Measurements from ENCODE around the gene CTNNA3.
A peak's percentile ranks its signal among the peaks of the same experiment; 100 is the strongest.

CTNNA3 gene

GRCh38 chr10:66925896-66926715, 769.9 kb downstream of the CTNNA3 start, which contains the start of gene LRRTM3:
TSS of gene LRRTM3 (plus strand) at chr10:66926036.
- DNase-seq = peak in 1 of 2 donors; percentile 12

DNA sequence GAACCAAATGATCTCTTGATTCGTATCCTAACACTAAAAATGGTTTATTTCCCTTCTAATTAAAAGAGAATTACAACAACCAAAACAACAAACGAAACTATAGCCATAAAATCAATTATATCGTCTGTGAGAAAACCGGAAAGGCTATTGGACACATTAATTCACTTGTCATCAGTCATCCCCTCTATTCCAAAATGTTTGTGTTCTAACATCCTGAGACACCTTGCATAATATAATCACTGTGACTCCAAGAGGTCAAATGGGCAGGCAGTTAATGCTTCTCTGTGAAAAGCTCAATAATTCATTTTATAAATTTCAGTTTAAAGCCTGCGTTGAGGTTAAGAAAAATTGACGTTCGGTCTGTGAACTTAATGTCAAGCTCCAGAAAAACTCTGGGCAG, 770.6 kb downstream of the CTNNA3 start:
- DNase-seq = no peak

DNA sequence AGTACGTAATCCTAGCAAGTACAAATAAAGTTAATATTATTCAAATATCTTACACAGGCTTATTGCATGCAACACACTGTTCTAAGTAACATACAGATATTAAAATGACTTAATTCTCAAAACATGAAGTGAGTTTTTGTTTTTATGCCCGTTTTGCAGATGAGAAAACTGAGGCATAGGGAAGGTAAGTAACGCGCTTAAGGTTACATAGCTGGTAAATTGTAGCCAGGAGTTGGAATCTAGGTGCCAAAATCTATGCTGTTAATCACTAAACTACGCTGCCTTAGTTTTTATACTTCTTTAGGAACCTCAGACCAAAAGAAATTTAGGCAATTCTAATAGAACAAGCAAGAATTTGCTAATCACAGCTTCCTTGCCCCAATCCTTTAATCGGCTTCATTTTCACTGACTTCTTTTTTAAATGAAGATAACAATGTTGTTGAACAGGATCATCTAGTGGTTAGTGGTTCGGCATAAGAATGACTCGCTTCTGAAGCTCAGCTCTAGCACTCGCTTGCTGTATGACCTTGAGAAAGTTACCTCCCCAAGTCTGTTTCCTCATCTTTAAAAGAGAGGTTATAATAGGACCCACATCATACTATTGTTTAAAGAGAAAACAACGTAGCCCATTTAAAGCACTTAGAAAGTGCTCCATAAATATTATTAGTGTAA, 771.2 kb downstream of the CTNNA3 start:
- no peak for DNase-seq

DNA sequence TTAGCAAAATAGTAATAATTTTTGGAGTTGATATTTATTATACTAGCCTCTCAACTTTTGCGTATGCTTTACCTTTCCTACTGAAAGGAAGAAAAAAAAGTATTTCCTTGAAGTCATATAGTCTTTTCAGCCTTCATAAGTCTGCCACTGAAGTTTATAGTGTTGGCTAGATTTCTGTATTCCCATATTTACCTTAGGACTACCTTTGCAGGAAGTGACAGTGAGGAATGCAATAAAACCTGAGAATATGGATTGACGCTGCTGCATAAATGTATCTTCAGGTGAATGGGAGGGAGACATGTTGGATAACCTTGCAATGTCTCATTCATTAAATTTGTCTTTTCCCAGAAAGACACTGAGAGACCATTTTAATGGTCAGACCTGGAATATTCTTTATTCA, 776.7 kb downstream of the CTNNA3 start:
- no peak for DNase-seq

- no peak for DNase-seq
Measured at GRCh38 chr10:66917104-66917503, 778.9 kb downstream of the CTNNA3 start.

- no peak for DNase-seq
Measured at GRCh38 chr10:66916030-66916429, 780.0 kb downstream of the CTNNA3 start.

DNA sequence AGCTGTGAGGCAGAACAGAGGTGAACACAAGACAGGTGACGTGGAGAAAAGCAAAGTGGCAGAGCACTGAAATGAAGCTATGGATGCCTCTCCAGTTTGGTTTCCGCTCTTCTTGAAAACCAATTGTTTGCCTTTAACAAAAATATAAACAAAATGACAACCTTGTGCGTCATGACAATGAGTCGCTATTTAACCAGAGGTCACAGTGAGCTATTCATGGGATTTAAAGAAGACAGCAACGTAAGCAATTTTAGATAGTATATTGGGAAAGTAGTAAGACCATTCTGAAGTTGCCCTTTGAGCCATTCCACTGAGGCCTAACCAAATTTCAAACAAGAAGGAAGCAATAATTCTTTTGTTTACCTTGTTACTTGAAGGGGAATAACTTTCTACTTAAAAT, 785.3 kb downstream of the CTNNA3 start:
- no peak for DNase-seq

- DNase-seq = no peak
Measured at GRCh38 chr10:66892871-66893270, 803.1 kb downstream of the CTNNA3 start.

DNA sequence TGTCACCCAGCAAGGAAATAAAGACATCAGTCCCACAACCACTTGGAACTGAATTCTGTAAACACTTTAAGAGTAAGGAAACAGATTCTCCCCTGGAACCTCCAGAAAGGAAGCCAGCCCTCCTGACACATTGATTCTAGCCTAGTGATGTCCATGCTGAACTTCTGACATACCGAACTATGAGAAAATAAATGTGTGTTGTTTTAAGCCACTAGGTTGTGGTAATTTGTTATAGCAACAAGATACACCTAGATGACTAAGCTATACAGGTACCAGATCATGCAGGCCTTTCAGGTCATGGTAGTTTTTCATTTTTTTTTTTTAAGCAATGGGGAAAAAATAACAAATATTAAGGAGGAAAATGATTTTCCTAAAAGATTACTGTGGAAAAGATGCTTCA, 807.8 kb downstream of the CTNNA3 start:
- no peak for DNase-seq

DNA sequence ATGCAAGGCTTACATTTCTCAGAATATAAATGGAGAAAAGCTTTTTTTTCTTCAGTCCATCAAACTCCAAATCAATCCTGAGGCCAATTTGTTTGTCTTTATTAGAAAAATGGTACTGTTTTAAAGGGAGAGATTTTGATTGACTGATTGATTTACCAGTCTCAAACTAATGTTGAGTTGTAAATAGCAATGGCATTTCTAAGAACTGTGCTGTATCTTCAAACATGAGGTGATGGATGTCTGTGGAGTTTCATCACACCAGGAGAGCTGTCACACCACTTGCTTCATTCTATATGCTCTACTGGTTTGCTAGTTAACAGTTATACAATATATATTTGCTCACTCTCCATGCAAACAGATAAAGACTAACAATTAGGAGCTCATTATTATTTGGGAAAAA, 809.1 kb downstream of the CTNNA3 start:
- DNase-seq = no peak

DNA sequence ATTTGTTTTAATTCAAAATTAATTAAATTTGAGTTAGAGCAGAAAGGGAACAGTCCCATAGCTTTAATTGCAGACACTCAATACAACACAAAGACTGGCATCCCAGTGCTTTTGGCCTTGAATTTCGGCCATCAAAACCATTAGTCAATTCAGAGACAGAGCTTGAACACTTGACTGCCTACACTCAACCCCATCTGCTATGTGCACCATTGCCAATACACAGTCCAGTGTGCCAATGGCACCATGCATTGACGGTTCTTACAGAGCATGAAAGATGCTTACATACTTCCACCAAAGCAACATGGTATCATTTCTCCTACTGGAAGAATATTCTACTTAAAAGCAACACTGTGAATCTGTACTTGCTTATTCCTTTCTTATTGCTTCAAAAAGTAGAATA, 813.7 kb downstream of the CTNNA3 start:
- no peak for DNase-seq

GRCh38 chr10:66881814-66882213, 814.2 kb downstream of the CTNNA3 start:
- DNase-seq = no peak

DNA sequence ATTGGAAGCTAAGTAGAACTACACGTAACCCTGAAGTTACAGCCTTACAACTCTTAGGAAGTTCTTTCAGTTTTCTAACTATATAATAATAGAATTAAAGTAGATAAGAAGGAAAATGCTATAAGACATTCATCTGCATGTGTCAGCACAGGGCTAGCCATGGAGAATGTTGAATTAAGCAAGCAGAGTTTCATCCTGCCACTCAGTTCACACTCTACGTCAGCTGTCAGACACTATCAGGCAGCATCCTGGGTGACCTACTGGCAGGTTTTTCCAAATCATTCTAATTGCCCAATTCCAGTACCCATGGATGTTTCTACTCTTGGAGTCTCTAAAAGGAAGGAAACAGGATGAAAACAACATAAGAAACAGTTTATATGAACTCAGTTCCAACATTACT, 815.2 kb downstream of the CTNNA3 start:
- DNase-seq = no peak

- no peak for DNase-seq
Measured at GRCh38 chr10:66880292-66880691, 815.7 kb downstream of the CTNNA3 start.

DNA sequence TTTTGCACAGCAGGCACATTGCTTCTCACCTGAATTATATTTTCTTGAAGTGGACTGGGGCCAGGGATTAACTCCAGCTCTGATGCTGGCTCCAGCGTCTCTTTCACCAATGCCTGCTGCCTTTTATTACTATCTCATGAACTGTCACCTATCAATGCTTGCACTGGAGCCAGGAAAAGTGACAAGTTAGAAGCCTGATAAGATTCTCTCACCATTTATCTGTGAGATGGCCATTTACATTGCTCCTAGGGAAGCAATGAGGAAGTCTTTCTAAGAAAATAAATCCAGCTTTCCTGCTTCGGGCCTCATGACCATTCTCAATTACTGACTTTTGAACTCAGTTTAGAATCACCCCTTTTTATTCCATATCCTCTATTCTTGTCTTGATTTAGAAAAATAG, 818.6 kb downstream of the CTNNA3 start:
- DNase-seq = no peak

DNA sequence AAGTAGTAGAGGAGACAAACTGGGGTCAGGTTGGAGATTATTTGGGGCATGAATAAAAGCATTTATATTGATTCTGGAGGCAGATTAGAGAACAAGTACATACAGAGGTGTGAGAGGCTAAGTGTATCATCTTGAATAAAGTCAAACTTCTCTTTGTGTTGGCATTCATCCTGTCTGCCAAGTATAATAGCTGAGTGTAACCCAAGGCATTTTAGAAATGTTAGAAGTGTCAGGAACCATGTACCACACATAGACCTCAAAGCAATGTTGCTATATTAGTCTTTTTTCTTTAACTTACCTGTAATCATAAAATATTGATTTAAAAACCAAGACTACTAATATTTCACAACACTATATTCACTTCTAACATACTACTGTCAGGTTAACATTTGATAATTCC, 826.4 kb downstream of the CTNNA3 start:
- DNase-seq = no peak

DNA sequence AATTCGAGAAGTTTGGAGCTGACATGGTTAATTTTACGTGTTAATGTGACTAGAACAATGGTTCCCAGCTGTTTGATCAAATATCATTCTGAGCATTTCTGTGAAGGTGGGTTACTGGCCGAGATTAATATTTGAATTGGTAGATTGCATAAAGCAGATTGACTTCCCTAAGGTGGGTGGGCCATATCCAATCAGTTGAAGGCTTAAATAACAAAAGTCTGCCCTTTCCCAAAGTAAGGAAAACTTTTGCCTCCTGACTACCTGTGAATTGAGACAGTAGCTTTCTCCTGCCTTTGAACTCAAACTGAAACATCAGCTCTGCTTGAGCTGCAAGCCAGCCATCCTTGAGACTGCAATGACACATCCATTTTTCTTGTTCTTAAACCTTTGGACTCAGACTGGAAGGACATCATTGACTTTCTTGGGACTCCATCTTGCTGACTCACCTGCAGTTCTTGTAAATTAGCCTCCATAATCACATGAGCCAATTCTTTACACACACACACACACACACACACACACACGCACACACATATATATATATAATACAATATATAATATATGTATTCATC, 833.2 kb downstream of the CTNNA3 start:
- no peak for DNase-seq

DNA sequence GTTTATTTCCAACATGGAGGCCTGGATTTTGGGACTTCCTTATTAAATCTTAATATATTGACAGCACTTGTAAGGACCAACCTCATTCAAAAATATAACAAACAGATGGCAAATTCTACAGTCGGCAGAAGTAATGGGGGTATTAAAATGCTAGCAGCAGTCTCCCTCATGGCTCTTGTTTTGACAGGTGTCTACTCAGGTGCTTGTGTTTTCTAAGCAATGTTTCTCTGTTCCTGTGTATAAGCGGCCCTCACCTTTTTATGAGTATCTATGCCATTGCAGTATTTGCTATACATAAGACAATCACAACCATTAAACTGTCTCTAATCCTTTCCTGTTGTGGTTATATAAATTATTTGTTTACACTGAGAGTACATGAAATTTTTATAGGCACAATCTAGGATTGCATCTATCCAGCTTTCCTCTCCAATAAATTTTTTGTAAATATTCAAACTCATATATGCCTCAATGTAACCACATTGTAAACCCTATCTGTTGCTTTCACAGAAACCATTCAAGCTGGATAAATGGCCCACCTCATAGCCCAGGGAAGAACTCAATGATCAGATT, 835.5 kb downstream of the CTNNA3 start:
- DNase-seq = no peak

DNA sequence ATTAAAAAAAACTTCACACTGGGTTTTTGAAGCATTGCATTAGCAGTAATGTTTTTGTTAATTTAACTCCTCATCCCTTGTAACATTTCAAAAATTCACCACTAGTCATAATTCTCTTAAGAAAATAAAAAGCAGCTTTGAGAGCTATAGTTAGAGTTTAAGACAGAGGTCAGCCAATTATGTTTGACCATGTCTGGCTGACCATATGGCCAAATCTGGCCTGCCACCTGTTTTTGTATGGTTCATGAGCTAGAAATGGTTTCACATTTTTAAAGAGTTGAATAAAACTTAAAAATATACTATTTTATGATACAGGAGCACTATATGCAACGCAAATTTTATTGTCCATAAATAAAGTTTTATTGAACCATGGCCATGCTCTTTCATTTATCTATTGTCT, 843.2 kb downstream of the CTNNA3 start:
- DNase-seq = no peak

DNA sequence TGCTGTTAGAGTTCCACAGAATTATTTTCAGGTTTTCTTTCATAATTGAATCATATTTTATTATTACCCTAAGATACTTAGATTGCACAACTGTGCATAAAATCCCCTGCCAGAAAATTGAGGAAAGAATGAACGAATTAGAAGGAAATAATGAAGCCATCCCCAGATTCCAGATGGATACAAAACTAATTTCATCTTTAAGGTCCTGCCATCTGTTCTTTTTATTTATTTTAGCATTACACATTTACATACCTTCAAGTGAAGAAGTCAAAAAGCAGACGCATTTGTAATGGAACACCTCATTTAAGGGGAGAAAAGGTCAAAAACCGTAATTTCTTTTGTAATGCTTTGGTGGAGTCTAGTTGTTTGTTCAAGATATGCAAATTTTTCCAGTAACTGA, 847.1 kb downstream of the CTNNA3 start:
- no peak for DNase-seq

- no peak for DNase-seq
Measured at GRCh38 chr10:66844176-66844942, 851.6 kb downstream of the CTNNA3 start.

DNA sequence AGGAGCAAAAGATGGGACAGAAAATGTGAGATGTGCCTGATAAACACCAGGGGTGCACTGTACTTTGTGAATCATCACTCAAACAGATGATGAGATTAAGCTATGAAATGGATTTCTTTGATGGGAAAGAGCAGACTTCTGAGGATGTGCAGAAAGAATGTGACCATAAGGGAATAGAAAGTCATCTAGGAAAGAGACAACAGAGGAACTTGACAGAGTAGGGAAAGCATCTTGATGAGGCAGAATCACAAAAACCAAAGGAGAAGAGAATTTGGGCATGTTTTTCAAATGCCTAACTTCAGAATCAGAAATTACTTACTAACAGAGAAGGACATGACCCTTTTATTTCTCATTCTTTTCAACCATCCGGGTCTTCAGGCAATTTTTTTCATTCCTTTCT, 852.6 kb downstream of the CTNNA3 start:
- no peak for DNase-seq

DNA sequence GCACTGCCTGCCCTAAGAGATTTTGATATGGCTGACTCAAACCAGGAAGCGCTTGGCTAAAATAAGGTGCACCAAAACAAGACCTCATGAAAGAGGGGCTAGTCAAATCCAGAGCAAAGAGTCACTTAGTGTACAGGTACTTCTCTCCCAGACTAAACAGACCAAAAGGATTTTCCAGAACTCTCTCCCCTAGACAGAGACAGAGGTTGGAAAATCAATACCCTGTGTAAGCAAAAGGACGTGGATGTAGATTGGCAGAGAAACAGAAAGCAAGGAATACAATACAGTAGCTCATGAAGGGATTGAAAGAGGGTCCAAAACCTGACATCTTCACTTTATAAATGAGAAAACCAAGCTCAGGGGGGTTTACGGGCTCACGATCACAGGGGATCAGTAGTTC, 853.1 kb downstream of the CTNNA3 start:
- no peak for DNase-seq

All from CD4-positive, alpha-beta T cell treated with Interleukin-1 beta for 1 hour (primary cell).